ENCODE results near the gene ECE1. TPM values are rescaled to one million over a fixed set of nuclear protein-coding genes. Genes with fewer than 3 reads are reported as not detected.

Gene ECE1
- total and polyA plus RNA-seq, 2 of the 8 experiments (the other 6 are each of a cell fraction or from before 2014, with no cell fraction given), result 21.4 to 36.8 TPM

- H3K79me1 ChIP-seq (ENCODE audit: low read depth, low read length), result peaks cover 12% of the 10 kb centered on the region
- H3K14ac ChIP-seq (ENCODE audit: insufficient read length), result no peak overlapping the region
- ChIA-PET POLR2A (ENCODE audit: partially characterized antibody) (interaction anchor here (1.3 to 1.9 kb wide), 3 partner anchors 7 to 55 kb away, joined by 3 to 5 read pairs (median 4); no protein-coding TSS in a partner anchor), CTCF (ENCODE audit: partially characterized antibody) (interaction anchor here (0.7 to 15.0 kb wide), 6 partner anchors 7 to 337 kb away, joined by 3 to 168 read pairs (median 39); no protein-coding TSS in a partner anchor)
- H4K20me1 ChIP-seq (replicated peaks in 1 of 2; ENCODE audit: control insufficient read depth in 1 of 2, insufficient read depth in 2 of 2, low read length in 2 of 2), result no peaks in the 10 kb centered on the region
- H3K4me3 ChIP-seq (ENCODE audit: extremely low read depth in 1 of 4, insufficient read depth in 2 of 4, low read depth in 3 of 4, low read length in 4 of 4), result no peak overlapping the region
- H3K23me2 ChIP-seq (ENCODE audit: low read depth, low read length), result no peaks in the 10 kb centered on the region
- no peak overlapping the region for H3K4me2 ChIP-seq (ENCODE audit: insufficient read depth in 1 of 2, low read depth in 2 of 2, low read length in 2 of 2)
- H4K5ac ChIP-seq (ENCODE audit: insufficient read length, low read depth, low read length), result no peak overlapping the region
- H2BK15ac ChIP-seq (ENCODE audit: low read length), result no peak overlapping the region
- peak overlapping the region; percentile 35; the same call in 1 of the 2 replicates for H2BK12ac ChIP-seq (ENCODE audit: low read depth, low read length)
- H3K27me3 ChIP-seq (replicated peaks in 1 of 4; ENCODE audit: control insufficient read depth in 3 of 4, extremely low read depth in 1 of 4, insufficient read depth in 3 of 4, low read length in 3 of 4), result no peaks in the 10 kb centered on the region; a peak in 1 of 7 replicates
- DNase-seq (ENCODE audit: low read depth in 1 of 2, low spot score in 2 of 2), result no peak
- H3K27ac ChIP-seq (ENCODE audit: low read depth, low read length), result no peak overlapping the region
- H3K4ac ChIP-seq (replicated peaks; ENCODE audit: insufficient read length, low read depth, low read length), result no peak overlapping the region
- no peak overlapping the region; a peak in 1 of 7 replicates for H3K9ac ChIP-seq (replicated peaks in 1 of 4; ENCODE audit: extremely low read depth in 1 of 4, low read depth in 3 of 4, low read length in 3 of 4)
- H2BK120ac ChIP-seq (replicated peaks; ENCODE audit: low read depth, low read length), result no peak overlapping the region
- H3K4me1 ChIP-seq (replicated peaks in 1 of 4; ENCODE audit: control insufficient read depth in 3 of 4, insufficient read depth in 4 of 4, low read length in 3 of 4), result peaks cover 20 to 58% (median 28%) of the 10 kb centered on the region in 4 experiments
- no peak overlapping the region for H3K23ac ChIP-seq (ENCODE audit: insufficient read length)
- H2BK5ac ChIP-seq (ENCODE audit: low read depth, low read length), result no peak overlapping the region
- FAIRE-seq, result no peak
- no peaks in the 10 kb centered on the region for H3K9me3 ChIP-seq (ENCODE audit: insufficient read depth in 2 of 2, low read depth in 1 of 2, low read length in 1 of 2)
- WGBS, 2 experiments (ENCODE audit: extremely low coverage in 1 of 2, insufficient coverage in 1 of 2, insufficient read length in 1 of 2, insufficient replicate concordance in 2 of 2, low coverage in 1 of 2, low lambda C conversion rate in 2 of 2, missing lambda C conversion rate in 1 of 2), result 96% methylated on average over 16 of the region's 16 CpGs; no CpG with 5 or more reads in 1 of the 2 experiments
- no peak overlapping the region for H3K18ac ChIP-seq (ENCODE audit: extremely low read depth, low read length)
- no peak overlapping the region for H3K56ac ChIP-seq (replicated peaks; ENCODE audit: insufficient read length, low read depth, low read length)
- H3K79me2 ChIP-seq (ENCODE audit: control insufficient read depth in 1 of 2, insufficient read depth in 2 of 2, low read length in 2 of 2), result peaks cover 0 to 7% of the 10 kb centered on the region in 2 experiments; a peak in 1 of 4 replicates
- no peak overlapping the region; the same call in 1 of the 2 replicates for H4K8ac ChIP-seq (ENCODE audit: extremely low read depth, insufficient read depth, low read length)
- TF ChIP-seq CEBPB (IDR thresholded peaks at IDR 0.05; ENCODE audit: low read depth, low read length) (peak; percentile 42; the same call in 1 of the 2 replicates), CREB1 (IDR thresholded peaks at IDR 0.05) (no peak)
- H2AK5ac ChIP-seq (ENCODE audit: low read depth, low read length), result no peak overlapping the region
- H2AFZ ChIP-seq (ENCODE audit: low read length), result no peak overlapping the region
- no peak overlapping the region for H4K91ac ChIP-seq (replicated peaks; ENCODE audit: insufficient read length, low read length)
- 0 out of 2 replicates have a peak overlapping the region, but pooled peaks have one; percentile 19 for H2BK20ac ChIP-seq (ENCODE audit: low read length)
- no peaks in the 10 kb centered on the region for H3K36me3 ChIP-seq (ENCODE audit: control insufficient read depth in 2 of 4, insufficient read depth in 4 of 4, low read length in 3 of 4)
These were observed 26.9 kb upstream of the ECE1 start for GRCh38 chr1:21317035-21317689.
